Measurements from ENCODE around the gene MTURN.

DNA sequence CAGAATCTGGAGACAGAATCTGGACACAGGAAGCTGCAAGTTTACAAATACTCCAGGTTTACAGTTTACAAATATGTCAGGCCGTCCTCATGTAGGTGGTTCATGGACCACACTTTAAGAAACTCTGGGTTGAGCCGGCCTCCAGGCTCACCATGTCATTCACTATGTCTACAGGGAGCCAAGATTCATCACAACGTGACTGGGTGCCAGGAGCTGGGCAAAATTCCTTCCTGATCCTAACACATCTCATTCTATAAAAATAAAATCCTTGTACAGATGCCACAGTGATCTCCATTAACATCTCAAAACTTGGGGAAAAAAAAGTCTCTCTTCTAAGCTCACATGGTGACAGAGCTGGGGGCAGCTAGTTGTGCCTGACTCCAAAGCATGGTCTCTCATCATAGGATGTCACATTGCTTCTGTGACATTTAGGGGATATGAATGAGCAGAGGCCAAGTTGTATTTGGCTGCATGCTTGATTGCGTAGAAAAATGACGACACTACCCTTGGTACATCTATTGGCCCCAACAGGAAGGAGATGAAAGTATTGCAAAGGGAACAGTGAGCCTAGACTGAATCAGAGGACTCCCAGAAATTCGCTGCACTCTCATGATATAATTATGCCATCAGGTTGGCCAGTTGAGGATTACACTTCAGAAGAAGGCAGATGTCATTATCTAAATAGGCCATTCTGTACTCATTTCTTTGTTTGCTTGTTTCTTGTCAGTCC, 35.9 kb downstream of the MTURN start:
- no peak for TF ChIP-seq FOXJ3 (CRISPR knock-in tag; IDR thresholded peaks at IDR 0.05)
- no peak for TF ChIP-seq CEBPB (tag; IDR thresholded peaks at IDR 0.05)
- TF ChIP-seq ZNF12 (CRISPR knock-in tag; IDR thresholded peaks at IDR 0.05), result no peak
- TF ChIP-seq ZBTB17 (CRISPR knock-in tag; IDR thresholded peaks at IDR 0.05), result no peak
- TF ChIP-seq ZNF830 (CRISPR knock-in tag; IDR thresholded peaks at IDR 0.05), result no peak
- no peak for TF ChIP-seq CREM (IDR thresholded peaks at IDR 0.05; ENCODE audit: low read depth)
- no peak for TF ChIP-seq E2F4 (CRISPR knock-in tag; IDR thresholded peaks at IDR 0.05; ENCODE audit: low read depth)
- no peak for TF ChIP-seq POLR2AphosphoS2 (IDR thresholded peaks at IDR 0.05; ENCODE audit: low read length)
- TF ChIP-seq, protein P1, sequence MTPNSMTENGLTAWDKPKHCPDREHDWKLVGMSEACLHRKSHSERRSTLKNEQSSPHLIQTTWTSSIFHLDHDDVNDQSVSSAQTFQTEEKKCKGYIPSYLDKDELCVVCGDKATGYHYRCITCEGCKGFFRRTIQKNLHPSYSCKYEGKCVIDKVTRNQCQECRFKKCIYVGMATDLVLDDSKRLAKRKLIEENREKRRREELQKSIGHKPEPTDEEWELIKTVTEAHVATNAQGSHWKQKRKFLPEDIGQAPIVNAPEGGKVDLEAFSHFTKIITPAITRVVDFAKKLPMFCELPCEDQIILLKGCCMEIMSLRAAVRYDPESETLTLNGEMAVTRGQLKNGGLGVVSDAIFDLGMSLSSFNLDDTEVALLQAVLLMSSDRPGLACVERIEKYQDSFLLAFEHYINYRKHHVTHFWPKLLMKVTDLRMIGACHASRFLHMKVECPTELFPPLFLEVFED (CRISPR knock-in tag; conservative IDR thresholded peaks at IDR 0.05), result no peak
- TF ChIP-seq, protein P2, sequence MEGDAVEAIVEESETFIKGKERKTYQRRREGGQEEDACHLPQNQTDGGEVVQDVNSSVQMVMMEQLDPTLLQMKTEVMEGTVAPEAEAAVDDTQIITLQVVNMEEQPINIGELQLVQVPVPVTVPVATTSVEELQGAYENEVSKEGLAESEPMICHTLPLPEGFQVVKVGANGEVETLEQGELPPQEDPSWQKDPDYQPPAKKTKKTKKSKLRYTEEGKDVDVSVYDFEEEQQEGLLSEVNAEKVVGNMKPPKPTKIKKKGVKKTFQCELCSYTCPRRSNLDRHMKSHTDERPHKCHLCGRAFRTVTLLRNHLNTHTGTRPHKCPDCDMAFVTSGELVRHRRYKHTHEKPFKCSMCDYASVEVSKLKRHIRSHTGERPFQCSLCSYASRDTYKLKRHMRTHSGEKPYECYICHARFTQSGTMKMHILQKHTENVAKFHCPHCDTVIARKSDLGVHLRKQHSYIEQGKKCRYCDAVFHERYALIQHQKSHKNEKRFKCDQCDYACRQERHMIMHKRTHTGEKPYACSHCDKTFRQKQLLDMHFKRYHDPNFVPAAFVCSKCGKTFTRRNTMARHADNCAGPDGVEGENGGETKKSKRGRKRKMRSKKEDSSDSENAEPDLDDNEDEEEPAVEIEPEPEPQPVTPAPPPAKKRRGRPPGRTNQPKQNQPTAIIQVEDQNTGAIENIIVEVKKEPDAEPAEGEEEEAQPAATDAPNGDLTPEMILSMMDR (IDR thresholded peaks at IDR 0.05 in 2 of 3, conservative IDR thresholded peaks at IDR 0.05 in 1 of 3; ENCODE audit: insufficient read depth in 2 of 3, low read depth in 1 of 3, low read length in 3 of 3), result no peak
- TF ChIP-seq EP300 (IDR thresholded peaks at IDR 0.05; ENCODE audit: low read length), result no peak
